IPS-18c (cell line): ENCODE data around the gene BIRC5.
A peak's percentile ranks its signal among the peaks of the same experiment; 100 is the strongest.
"Not testable (repeated sequence)": the region's sequence is repeated elsewhere in the genome, so short reads cannot be mapped to it uniquely, and the experiment has no call there.

Experiments used
- H3K4me3 ChIP-seq: 2 replicates; pipeline ENCODE4 v1.7.0; 2013; ENCODE audit warnings: low read depth, mild to moderate bottlenecking, low read length, moderate library complexity; ENCODE audit not compliant: insufficient read depth
- H3K9me3 ChIP-seq: one replicate; pipeline ENCODE4 v1.6.1; 2013; ENCODE audit warnings: mild to moderate bottlenecking, low read length, moderate library complexity; ENCODE audit not compliant: control insufficient read depth, insufficient read depth

BIRC5 gene

GRCh38 chr17:78214016-78214705, at the start of gene BIRC5:
Gene BIRC5, plus strand, starts transcription at chr17:78214253. Its CDS starts 64 bp downstream, at chr17:78214317.
- Histone ChIP-seq H3K4me3 (peak within 1 kb of the TSS; percentile 85), H3K9me3 (no peaks in the 10 kb centered on the region)

- Histone ChIP-seq H3K9me3 (no peaks in the 10 kb centered on the region), H3K4me3 (no peak overlapping the region)
These were observed 49.1 kb upstream of the BIRC5 start for GRCh38 chr17:78164748-78165607.

GRCh38 chr17:78166416-78166815, 47.6 kb upstream of the BIRC5 start:
- H3K4me3 ChIP-seq, result no peak overlapping the region

GRCh38 chr17:78168242-78168902, 45.7 kb upstream of the BIRC5 start, which contains the start of gene SYNGR2:
Gene SYNGR2, plus strand, starts transcription at chr17:78168581. Its CDS starts 36 bp downstream, at chr17:78168617.
- no peaks in the 10 kb centered on the region for H3K9me3 ChIP-seq
- H3K4me3 ChIP-seq, result peak within 1 kb of the TSS; percentile 61

More at GRCh38 chr17:78166416-78166815, 47.6 kb upstream of the BIRC5 start:
- no peaks in the 10 kb centered on the region for H3K9me3 ChIP-seq

GRCh38 chr17:78168903-78169793, 44.9 kb upstream of the BIRC5 start:
- H3K4me3 ChIP-seq, result peak overlapping the region; percentile 61
- no peaks in the 10 kb centered on the region for H3K9me3 ChIP-seq

- no peaks in the 10 kb centered on the region for H3K9me3 ChIP-seq
- H3K4me3 ChIP-seq, result no peak overlapping the region
These were observed 43.1 kb upstream of the BIRC5 start for GRCh38 chr17:78170692-78171590.

- H3K4me3 ChIP-seq, H3K9me3 ChIP-seq: not testable (repeated sequence)
These were observed 42.3 kb upstream of the BIRC5 start for GRCh38 chr17:78171591-78172248.

GRCh38 chr17:78172249-78173051, 41.6 kb upstream of the BIRC5 start:
- Histone ChIP-seq H3K4me3 (no peak overlapping the region; the same call in 1 of the 2 replicates), H3K9me3 (no peaks in the 10 kb centered on the region)

GRCh38 chr17:78173097-78173715, 40.8 kb upstream of the BIRC5 start:
- Histone ChIP-seq H3K4me3 (no peak overlapping the region; the same call in 1 of the 2 replicates), H3K9me3 (no peaks in the 10 kb centered on the region)

- Histone ChIP-seq H3K9me3 (no peaks in the 10 kb centered on the region), H3K4me3 (no peak overlapping the region)
These were observed 39.6 kb upstream of the BIRC5 start for GRCh38 chr17:78174346-78174869.

- H3K9me3 ChIP-seq, result no peaks in the 10 kb centered on the region
- no peak overlapping the region for H3K4me3 ChIP-seq
These were observed 39.0 kb upstream of the BIRC5 start for GRCh38 chr17:78174870-78175642.

- H3K4me3 ChIP-seq, result no peak overlapping the region
- H3K9me3 ChIP-seq, result no peaks in the 10 kb centered on the region
These were observed 38.4 kb upstream of the BIRC5 start for GRCh38 chr17:78175643-78175981.

GRCh38 chr17:78176548-78177025, 37.5 kb upstream of the BIRC5 start:
- no peaks in the 10 kb centered on the region for H3K9me3 ChIP-seq
- H3K4me3 ChIP-seq, result no peak overlapping the region
